HCT116 (cell line): ENCODE measurements around the gene PKD2. TPM values are rescaled to one million over a fixed set of nuclear protein-coding genes. Genes with fewer than 3 reads are reported as not detected.

Source experiments
- ATAC-seq: fragments of 200-7000 bp; cut with Tn5 transposase; 2 replicates; pipeline ENCODE4 v1.9.1; 2020; ENCODE audit warnings: mild to moderate bottlenecking, moderate library complexity
- BruUV-seq: library from RNA; stranded (reverse); fragments of 400-500 nt; replicated peaks from 2 replicates; lab custom pipeline; 2021; lab: Mats Ljungman, UMichigan
- CTCF ChIA-PET: fragments of 300-600 bp; sonication (Branson Sonifier 250); formaldehyde crosslinking; loops from one replicate; lab custom pipeline; 2021; ENCODE audit warnings: antibody characterized with exemption; lab: Charles Lee
- POLR2A ChIA-PET: fragments of 300-600, 350-600 bp; sonication (Branson Sonifier 250); formaldehyde crosslinking; loops from one replicate; lab custom pipeline; 2021; ENCODE audit warnings: antibody characterized with exemption; lab: Charles Lee
- RAD21 ChIA-PET, 2 experiments: fragments of 300-600 bp; sonication (Branson Sonifier 250); formaldehyde crosslinking; loops; one replicate each; lab custom pipeline; 2023; ENCODE audit warnings: low total read pairs in 2 of 2; ENCODE audit not compliant: uncharacterized antibody in 2 of 2, unreplicated experiment in 2 of 2, low non-redundant PET in 1 of 2; lab: Charles Lee
- DNase-seq: peaks from one replicate; pipeline ENCODE4 v3.0.0-alpha.2; 2010; ENCODE audit warnings: low read depth, low spot score
- H2AFZ ChIP-seq: fragments of 200-600 bp; shearing (Covaris generic), sonication (generic); 2 replicates; pipeline ENCODE4 v1.6.1; 2017; ENCODE audit warnings: low read depth, mixed run types, mixed read lengths, antibody characterized with exemption, low read length; ENCODE audit not compliant: poor library complexity, severe bottlenecking
- H3K27ac ChIP-seq: 2 replicates; pipeline ENCODE4 v1.5.1; 2012; ENCODE audit warnings: low read depth, low read length
- H3K27me3 ChIP-seq: fragments of 200-600 bp; sonication (generic); 2 replicates; pipeline ENCODE4 v1.6.1; 2016; ENCODE audit warnings: mixed run types, low read length, mixed read lengths; ENCODE audit not compliant: insufficient read depth
- H3K36me3 ChIP-seq, 2 experiments: fragments of 200-500 bp in 1 of 2; fragments of 200-600 bp in 1 of 2; sonication (Bioruptor generic) in 1 of 2; sonication (generic) in 1 of 2; 2 replicates each; pipeline versions ENCODE4 v1.5.1 to v1.6.1; 2014 to 2016; ENCODE audit warnings: low read length in 2 of 2, inconsistent platforms in 1 of 2, mixed read lengths in 1 of 2, mixed run types in 1 of 2; ENCODE audit not compliant: insufficient read depth in 2 of 2, control insufficient read depth in 1 of 2
- H3K4me1 ChIP-seq, 2 experiments: fragments of 200-600 bp in 1 of 2; sonication (generic) in 1 of 2; 2 replicates each; pipeline versions ENCODE4 v1.5.1 to v1.6.1; 2012 to 2017; ENCODE audit warnings: low read length in 2 of 2, inconsistent platforms in 1 of 2, mild to moderate bottlenecking in 1 of 2, mixed read lengths in 1 of 2, mixed run types in 1 of 2, moderate library complexity in 1 of 2; ENCODE audit not compliant: insufficient read depth in 2 of 2, control insufficient read depth in 1 of 2
- H3K4me2 ChIP-seq: fragments of 200-600 bp; sonication (generic); 2 replicates; pipeline ENCODE4 v1.6.1; 2017; ENCODE audit warnings: mixed run types, low read length, mixed read lengths
- H3K4me3 ChIP-seq, 2 experiments: fragments of 200-600 bp in 1 of 2; sonication (generic) in 1 of 2; replicated peaks in 1 of 2; 2 replicates each; pipeline ENCODE4 v1.5.1; 2011 to 2016; ENCODE audit warnings: low read length in 2 of 2, control low read depth in 1 of 2, low read depth in 1 of 2, mild to moderate bottlenecking in 1 of 2, mixed read lengths in 1 of 2, mixed run types in 1 of 2
- H3K79me2 ChIP-seq: fragments of 200-600 bp; sonication (generic); 2 replicates; pipeline ENCODE4 v1.6.1; 2017; ENCODE audit warnings: mild to moderate bottlenecking, mixed run types, low read length, moderate library complexity, mixed read lengths; ENCODE audit not compliant: insufficient read depth
- H3K9ac ChIP-seq: fragments of 200-600 bp; sonication (generic); 2 replicates; pipeline ENCODE4 v1.6.1; 2016; ENCODE audit warnings: low read length, mixed read lengths
- H3K9me2 ChIP-seq: fragments of 200-600 bp; sonication (generic), shearing (Covaris generic); 2 replicates; pipeline ENCODE4 v1.6.1; 2017; ENCODE audit warnings: mixed run types, mild to moderate bottlenecking, moderate library complexity; ENCODE audit not compliant: insufficient read depth
- H3K9me3 ChIP-seq, 2 experiments: fragments of 200-500 bp in 1 of 2; fragments of 200-600 bp in 1 of 2; sonication (Bioruptor generic) in 1 of 2; sonication (generic) in 1 of 2; 2 replicates each; pipeline ENCODE4 v1.6.1; 2014 to 2017; ENCODE audit warnings: low read length in 2 of 2, mixed read lengths in 2 of 2, inconsistent platforms in 1 of 2, low read depth in 1 of 2, mild to moderate bottlenecking in 1 of 2, mixed run types in 1 of 2, moderate library complexity in 1 of 2; ENCODE audit not compliant: control insufficient read depth in 1 of 2, insufficient read depth in 1 of 2
- H4K20me1 ChIP-seq: fragments of 200-600 bp; sonication (generic), shearing (Covaris generic); 2 replicates; pipeline ENCODE4 v1.6.1; 2017; ENCODE audit warnings: mixed run types, mild to moderate bottlenecking, moderate library complexity; ENCODE audit not compliant: insufficient read depth
- POLR2A ChIP-seq: IDR thresholded peaks from 2 replicates; pipeline ENCODE4 v1.7.0; 2011; ENCODE audit warnings: borderline replicate concordance; ENCODE audit not compliant: insufficient read depth, insufficient read length; ENCODE audit errors: extremely low read depth
- REST ChIP-seq: IDR thresholded peaks from 2 replicates; pipeline ENCODE4 v1.6.1; 2012; ENCODE audit warnings: low read depth
- SIN3A ChIP-seq: IDR thresholded peaks from 2 replicates; pipeline ENCODE4 v1.6.1; 2012; ENCODE audit warnings: low read depth
- TCF7L2 ChIP-seq: IDR thresholded peaks from 2 replicates; pipeline ENCODE4 v1.7.0; 2011; ENCODE audit warnings: borderline replicate concordance, inconsistent platforms; ENCODE audit not compliant: insufficient read depth, insufficient read length; ENCODE audit errors: extremely low read depth
- intact Hi-C: fragments of 100-400 bp; cut with micrococcal nuclease; formaldehyde crosslinking; loops from 2 replicates; pipeline ENCODE4 v1.10.0; 2022
- total RNA-seq: library from RNA; stranded (reverse); gene quantifications from one replicate; pipeline ENCODE4 v1.2.1, GENCODE V29; 2021; ENCODE audit not compliant: unreplicated experiment
- TF ChIP-seq, protein P1 (sequence below): IDR thresholded peaks from 2 replicates; pipeline ENCODE4 v1.6.1; 2011; ENCODE audit warnings: mild to moderate bottlenecking, low read length, moderate library complexity; ENCODE audit not compliant: insufficient replicate concordance; ENCODE audit errors: extremely low read depth

PKD2 gene
- total RNA-seq, 1 experiment from 2014 or later, result 10.1 TPM

- no peaks in the 10 kb centered on the region for H3K79me2 ChIP-seq
- no TSS peak for BruUV-seq
- no peak overlapping the region for H3K4me2 ChIP-seq
- H3K36me3 ChIP-seq, result no peaks in the 10 kb centered on the region
- H3K4me1 ChIP-seq, result peaks cover 0 to 5% of the 10 kb centered on the region in 2 experiments; a peak in 1 of 4 replicates
- RAD21 ChIA-PET, result no interaction called here
- H3K27me3 ChIP-seq, result no peaks in the 10 kb centered on the region
- no peak overlapping the region for H3K27ac ChIP-seq
- DNase-seq (no peak), ATAC-seq (no peak)
- H4K20me1 ChIP-seq, result no peaks in the 10 kb centered on the region
- no peak overlapping the region for H2AFZ ChIP-seq
- TF ChIP-seq SIN3A (no peak), TCF7L2 (no peak), POLR2A (no peak), REST (no peak)
- TF ChIP-seq, protein P1, sequence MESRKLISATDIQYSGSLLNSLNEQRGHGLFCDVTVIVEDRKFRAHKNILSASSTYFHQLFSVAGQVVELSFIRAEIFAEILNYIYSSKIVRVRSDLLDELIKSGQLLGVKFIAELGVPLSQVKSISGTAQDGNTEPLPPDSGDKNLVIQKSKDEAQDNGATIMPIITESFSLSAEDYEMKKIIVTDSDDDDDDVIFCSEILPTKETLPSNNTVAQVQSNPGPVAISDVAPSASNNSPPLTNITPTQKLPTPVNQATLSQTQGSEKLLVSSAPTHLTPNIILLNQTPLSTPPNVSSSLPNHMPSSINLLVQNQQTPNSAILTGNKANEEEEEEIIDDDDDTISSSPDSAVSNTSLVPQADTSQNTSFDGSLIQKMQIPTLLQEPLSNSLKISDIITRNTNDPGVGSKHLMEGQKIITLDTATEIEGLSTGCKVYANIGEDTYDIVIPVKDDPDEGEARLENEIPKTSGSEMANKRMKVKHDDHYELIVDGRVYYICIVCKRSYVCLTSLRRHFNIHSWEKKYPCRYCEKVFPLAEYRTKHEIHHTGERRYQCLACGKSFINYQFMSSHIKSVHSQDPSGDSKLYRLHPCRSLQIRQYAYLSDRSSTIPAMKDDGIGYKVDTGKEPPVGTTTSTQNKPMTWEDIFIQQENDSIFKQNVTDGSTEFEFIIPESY, result no peak
- no peak overlapping the region for H3K4me3 ChIP-seq
- H3K9ac ChIP-seq, result no peak overlapping the region
- H3K9me3 ChIP-seq, result no peaks in the 10 kb centered on the region
- POLR2A ChIA-PET, result no interaction called here
- CTCF ChIA-PET, result interaction anchor here (1.6 kb wide), 1 partner anchor 141 kb away, joined by 3 read pairs; no protein-coding TSS in a partner anchor
- no peaks in the 10 kb centered on the region for H3K9me2 ChIP-seq
- intact Hi-C loops, result loop anchor here (10.0 kb wide), 1 partner anchor 315 kb away; no protein-coding TSS in a partner anchor
These were observed 17.7 kb upstream of the PKD2 start for GRCh38 chr4:87989765-87990164.
